NT2/D1 (cell line): Measurements from ENCODE around the gene PLA2G12B.

Source experiments
- SUZ12 ChIP-seq: IDR thresholded peaks from 2 replicates; pipeline ENCODE4 v1.6.1; 2011; ENCODE audit not compliant: insufficient read length, insufficient read depth; ENCODE audit errors: extremely low read depth
- YY1 ChIP-seq: IDR thresholded peaks from 2 replicates; pipeline ENCODE4 v1.6.1; 2011; ENCODE audit not compliant: insufficient read length, insufficient read depth
- ZNF274 ChIP-seq: IDR thresholded peaks from 2 replicates; pipeline ENCODE4 v1.6.1; 2011; ENCODE audit warnings: mild to moderate bottlenecking, low read depth, low read length

GRCh38 chr10:72953687-72954086 is 919 bp downstream of the PLA2G12B start:
- TF ChIP-seq ZNF274 (no peak), SUZ12 (no peak), YY1 (no peak)
